NCI-H510A treated with DMSO at 0.1 percent for 48 hours (cell line): ENCODE data around the gene ADPRS.

Experiments used
- DNase-seq: peaks from one replicate; lab custom pipeline; 2025; lab: John Stamatoyannopoulos, UW

Gene ADPRS

DNA sequence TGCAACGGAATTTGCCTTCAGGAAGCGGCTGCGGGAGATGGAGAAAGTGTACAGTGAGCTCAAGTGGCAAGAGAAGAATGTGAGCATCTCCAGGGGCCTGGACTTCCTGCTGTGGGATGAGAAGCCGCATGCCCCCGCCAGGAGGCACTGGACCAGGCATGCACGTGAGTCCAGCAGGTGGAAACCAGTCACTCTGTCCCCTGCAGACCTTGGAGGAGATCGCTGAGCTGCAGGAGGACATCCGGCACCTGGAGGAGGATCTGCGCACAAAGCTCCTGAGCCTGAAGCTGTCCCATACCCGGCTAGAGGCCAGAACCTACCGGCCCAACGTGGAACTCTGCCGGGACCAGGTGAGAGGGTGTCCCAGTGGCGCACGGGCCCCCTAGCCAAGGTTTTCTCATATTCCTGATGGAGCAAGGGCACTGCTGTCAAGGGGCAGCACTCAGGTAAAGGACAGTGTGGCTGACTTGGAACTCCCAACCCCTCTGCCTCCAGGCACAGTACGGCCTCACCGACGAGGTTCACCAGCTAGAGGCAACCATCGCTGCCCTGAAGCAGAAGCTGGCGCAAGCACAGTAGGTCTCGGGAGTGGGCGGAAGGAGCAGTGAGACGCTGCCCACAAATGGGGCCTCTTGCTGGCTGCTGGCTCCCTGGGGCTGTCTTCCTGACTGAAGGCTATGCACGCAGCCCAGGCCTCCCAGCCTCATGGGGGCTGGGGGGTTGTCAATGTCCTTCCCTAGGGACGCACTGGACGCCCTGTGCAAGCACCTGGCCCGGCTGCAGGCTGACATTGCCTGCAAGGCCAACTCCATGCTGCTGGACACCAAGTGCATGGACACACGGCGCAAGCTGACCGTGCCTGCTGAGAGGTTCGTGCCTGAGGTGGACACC lies 1.2 kb upstream of the ADPRS start:
- no peak for DNase-seq

DNA sequence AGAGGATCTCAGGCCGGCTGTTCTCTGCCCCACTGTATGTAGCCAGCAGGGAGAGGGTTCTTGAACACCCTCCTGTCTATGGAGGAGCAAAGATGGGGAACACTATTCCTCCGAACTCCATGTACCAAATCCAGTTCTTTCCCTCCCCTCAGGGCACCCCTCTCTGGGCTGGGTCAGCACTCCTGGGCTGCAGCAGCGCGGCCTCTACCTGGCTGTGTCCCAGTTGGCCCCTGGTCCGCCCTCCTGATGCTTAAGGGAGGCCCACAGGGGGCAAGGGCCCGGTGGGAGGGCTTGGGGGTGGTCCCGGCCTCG lies 471 bp upstream of the ADPRS start:
- DNase-seq: no peak

GRCh38 chr1:36089393-36090121 lies 865 bp downstream of the ADPRS start:
- DNase-seq: no peak

GRCh38 chr1:36091141-36091540 lies 2.4 kb downstream of the ADPRS start:
- no peak for DNase-seq

DNA sequence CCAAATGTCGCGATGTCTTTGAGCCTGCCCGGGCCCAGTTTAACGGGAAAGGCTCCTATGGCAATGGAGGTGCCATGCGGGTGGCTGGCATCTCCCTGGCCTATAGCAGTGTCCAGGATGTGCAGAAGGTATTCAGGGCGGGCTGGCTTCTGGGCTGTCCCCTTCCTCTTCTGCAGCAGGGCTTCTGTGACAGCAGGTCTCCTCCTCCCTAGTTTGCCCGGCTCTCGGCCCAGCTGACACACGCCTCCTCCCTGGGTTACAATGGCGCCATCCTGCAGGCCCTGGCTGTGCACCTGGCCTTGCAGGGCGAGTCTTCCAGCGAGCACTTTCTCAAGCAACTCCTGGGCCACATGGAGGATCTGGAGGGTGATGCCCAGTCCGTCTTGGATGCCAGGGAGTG lies 3.0 kb downstream of the ADPRS start:
- DNase-seq: no peak

DNA sequence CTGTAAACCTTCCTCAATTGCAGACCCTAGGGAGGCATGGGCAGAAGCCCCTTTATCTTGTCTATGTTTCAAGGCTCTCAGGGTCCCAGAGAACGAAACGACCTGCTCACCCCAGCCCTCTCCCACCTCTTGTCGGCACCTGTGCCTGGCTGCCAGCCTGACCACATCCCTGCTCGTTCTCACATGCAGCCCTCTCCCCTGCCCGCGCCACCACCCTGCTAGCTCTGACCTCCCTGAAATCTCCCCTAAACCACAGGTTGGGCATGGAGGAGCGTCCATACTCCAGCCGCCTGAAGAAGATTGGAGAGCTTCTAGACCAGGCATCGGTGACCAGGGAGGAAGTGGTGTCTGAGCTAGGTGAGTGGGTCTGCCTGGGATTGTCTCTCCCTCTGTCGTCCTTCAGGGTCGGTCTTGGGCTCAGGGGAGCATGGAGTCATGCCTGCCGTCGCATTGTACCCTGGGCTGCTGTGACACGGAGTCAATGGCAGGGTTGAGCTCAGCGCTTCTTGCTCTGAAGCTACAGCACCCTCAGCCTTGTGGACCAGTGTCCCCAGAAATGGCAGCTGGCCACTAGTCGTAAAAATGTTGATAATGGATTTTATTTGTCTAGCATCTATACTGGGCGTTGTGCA lies 3.6 kb downstream of the ADPRS start:
- no peak for DNase-seq

DNA sequence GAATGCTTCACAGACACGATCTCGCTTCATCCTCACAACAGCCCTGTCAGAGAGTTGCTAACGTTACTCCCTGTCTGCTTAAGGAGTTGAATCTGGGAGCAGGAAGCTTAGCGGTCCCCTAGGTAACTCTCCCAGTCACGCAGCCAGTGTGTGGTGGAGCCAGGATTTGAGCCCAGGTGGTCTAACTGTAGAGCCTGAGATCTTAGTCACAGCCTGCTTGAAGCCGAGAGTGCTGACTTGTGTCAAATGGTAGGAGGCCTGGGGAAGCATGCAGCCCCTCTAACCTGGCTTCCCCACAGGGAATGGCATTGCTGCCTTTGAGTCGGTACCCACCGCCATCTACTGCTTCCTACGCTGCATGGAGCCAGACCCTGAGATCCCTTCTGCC lies 4.1 kb downstream of the ADPRS start:
- no peak for DNase-seq

- DNase-seq: no peak
These were observed 4.5 kb downstream of the ADPRS start for GRCh38 chr1:36093226-36093625.

GRCh38 chr1:36093929-36094328 lies 5.2 kb downstream of the ADPRS start:
- no peak for DNase-seq

GRCh38 chr1:36094621-36095061 lies 5.9 kb downstream of the ADPRS start:
- no peak for DNase-seq

DNA sequence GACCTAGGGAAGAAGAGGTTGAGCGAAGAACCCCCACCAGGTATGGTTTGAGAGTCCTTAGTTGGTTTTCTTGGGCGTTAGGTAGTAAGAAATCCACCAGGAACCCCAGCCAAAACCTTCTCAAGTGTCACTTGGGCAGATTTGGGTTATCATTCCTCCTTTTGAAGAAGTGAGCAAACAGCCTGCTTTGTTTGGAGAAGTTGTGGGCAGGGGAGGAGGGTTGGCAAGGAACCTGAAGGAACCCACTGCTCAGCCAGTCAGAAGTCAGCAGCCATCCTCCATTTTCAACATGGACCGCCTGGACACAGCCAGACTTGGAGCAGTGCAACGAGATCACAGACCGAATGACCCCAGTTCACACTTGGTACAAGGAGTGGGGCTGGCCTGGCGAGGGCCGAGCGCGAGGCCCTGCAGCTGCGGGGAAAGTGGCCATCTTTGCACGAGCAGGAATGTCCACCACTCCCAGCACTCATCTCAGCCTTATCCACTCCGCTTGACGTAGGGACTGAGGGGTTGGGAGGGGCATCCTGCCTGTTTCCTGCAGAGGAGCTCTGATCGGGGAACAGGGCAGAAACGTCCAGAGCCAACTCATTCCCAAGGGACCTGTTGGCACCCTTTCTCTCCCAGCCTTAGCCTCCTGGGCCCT lies 7.2 kb downstream of the ADPRS start:
- DNase-seq: peak; percentile 60

GRCh38 chr1:36096500-36097432 lies 8.1 kb downstream of the ADPRS start:
- peak; percentile 86 for DNase-seq

DNA sequence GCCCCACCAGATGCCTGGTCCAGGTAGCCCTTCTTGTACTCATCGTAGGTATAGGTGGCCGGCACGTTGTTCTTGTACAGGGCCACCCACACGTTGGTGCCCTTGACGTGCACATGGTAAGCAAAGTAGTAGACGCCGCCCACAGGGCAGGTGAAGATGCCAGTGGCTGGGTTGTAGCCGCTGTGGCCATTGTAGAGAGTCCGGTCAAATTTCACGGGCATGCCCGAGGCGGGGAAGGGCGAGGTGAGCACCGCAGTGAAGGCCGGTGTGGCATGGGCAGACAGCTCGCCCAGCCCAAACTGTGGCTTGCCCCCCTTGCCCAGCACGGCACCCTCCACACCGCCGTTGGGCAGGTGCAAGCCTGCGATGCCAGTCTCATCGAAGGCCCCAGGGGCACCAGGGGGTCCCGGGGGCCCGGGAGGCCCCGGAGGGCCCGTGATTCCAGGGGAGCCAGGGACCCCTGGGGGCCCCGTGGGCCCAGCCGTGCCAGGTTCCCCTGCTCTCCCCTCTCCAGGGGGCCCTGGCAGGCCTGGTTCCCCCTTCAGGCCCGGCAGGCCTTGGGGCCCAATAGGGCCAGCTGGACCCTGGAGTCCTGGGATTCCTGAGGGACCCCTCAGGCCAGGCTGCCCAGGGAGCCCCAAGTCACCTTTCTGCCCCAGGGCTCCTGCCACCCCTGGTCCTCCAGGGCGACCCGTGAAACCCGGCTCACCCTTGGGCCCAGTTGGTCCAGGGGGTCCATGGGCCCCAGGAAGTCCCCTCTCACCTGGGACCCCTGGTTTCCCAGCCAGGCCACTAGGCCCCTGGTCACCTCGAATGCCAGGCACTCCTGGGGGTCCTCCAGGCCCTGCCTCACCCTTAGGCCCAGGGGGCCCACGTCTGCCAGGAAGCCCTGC lies 9.2 kb downstream of the ADPRS start:
- DNase-seq: no peak

GRCh38 chr1:36098650-36099365 lies 10.1 kb downstream of the ADPRS start:
- DNase-seq: no peak

DNA sequence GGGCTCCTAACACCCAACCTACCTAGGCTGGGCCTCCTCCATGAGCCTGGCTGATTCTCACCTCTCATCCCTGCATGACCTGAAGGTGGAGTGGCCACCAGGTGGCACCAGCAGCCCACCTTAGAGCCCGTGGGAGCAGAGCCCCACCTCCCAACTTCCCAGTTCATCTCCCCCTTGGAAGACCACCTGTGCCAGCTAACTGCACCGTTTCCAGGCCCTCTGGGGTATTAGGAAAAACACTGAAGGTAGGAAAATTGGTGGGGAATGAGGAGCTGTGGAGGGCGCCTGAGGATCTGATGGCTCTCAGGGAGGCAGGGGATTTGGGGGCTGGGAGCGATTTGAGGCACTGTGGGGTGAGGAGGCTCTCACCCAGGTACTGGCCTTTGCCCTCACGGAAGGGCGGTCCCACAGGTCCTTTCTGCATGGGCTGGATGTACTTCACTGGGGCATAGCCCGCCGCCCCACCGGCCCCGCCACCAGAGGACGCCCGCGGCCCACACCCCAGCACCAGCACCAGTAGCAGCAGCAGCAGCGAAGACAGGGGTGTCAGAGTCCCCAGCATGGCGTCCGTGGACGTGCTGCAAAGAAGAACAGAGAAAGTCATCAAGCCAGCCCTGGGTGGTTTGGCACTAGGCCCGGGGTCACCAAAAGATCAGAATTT lies 11.1 kb downstream of the ADPRS start:
- DNase-seq: peak; percentile 95

GRCh38 chr1:36100376-36100775 lies 11.7 kb downstream of the ADPRS start:
- DNase-seq: no peak

DNA sequence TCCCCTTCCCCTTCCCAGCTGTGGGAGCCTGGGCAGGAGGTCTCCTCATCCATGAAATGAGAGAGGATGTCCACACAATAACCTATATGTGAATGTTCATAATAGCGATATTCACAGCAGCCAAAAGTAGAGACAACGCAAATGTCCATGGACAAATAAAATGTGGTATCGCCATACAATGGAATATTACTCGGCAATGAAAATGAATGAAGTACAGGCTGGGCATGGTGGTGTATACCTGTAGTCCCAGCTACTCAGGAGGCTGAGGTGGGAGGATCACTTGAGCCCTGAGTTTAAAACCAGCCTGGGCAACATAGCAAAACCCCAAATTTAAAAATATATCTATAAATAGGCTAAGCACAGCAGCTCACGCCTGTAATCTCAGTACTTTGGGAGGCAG lies 12.9 kb downstream of the ADPRS start:
- no peak for DNase-seq

- DNase-seq: no peak
These were observed 17.6 kb downstream of the ADPRS start for GRCh38 chr1:36106269-36106668.

- DNase-seq: no peak
These were observed 18.7 kb downstream of the ADPRS start for GRCh38 chr1:36107394-36107793.
